8988T (cell line): ENCODE results near the gene PPA2.
"Not testable (repeated sequence)": the region's sequence is repeated elsewhere in the genome, so short reads cannot be mapped to it uniquely, and the experiment has no call there.

ENCODE experiments used
- DNase-seq: peaks from one replicate; pipeline ENCODE4 v3.0.0; 2011

Gene PPA2

GRCh38 chr4:105458001-105458400 is 15.9 kb downstream of the PPA2 start:
- no peak for DNase-seq

- no peak for DNase-seq
These were observed 17.9 kb downstream of the PPA2 start for GRCh38 chr4:105455998-105456397.

GRCh38 chr4:105455182-105455581 is 18.7 kb downstream of the PPA2 start:
- no peak for DNase-seq

- DNase-seq: no peak
These were observed 20.2 kb downstream of the PPA2 start for GRCh38 chr4:105453550-105454205.

GRCh38 chr4:105451346-105451745 is 22.5 kb downstream of the PPA2 start:
- no peak for DNase-seq

- no peak for DNase-seq
These were observed 33.0 kb downstream of the PPA2 start for GRCh38 chr4:105440890-105441289.

GRCh38 chr4:105437637-105438036 is 36.2 kb downstream of the PPA2 start:
- no peak for DNase-seq

- DNase-seq: no peak
These were observed 37.4 kb downstream of the PPA2 start for GRCh38 chr4:105436414-105436813.

- no peak for DNase-seq
These were observed 38.9 kb downstream of the PPA2 start for GRCh38 chr4:105434940-105435339.

- DNase-seq: no peak
These were observed 40.4 kb downstream of the PPA2 start for GRCh38 chr4:105433421-105433820.

GRCh38 chr4:105432438-105432837 is 41.4 kb downstream of the PPA2 start:
- DNase-seq: no peak

- DNase-seq: no peak
These were observed 43.1 kb downstream of the PPA2 start for GRCh38 chr4:105430811-105431210.

GRCh38 chr4:105426187-105426897 is 47.5 kb downstream of the PPA2 start:
- no peak for DNase-seq

- no peak for DNase-seq
These were observed 51.5 kb downstream of the PPA2 start for GRCh38 chr4:105422207-105422920.

GRCh38 chr4:105417624-105418023 is 56.2 kb downstream of the PPA2 start:
- DNase-seq: no peak

GRCh38 chr4:105415281-105415744 is 58.5 kb downstream of the PPA2 start:
- DNase-seq: no peak

GRCh38 chr4:105414316-105414715 is 59.5 kb downstream of the PPA2 start:
- no peak for DNase-seq

GRCh38 chr4:105409135-105409534 is 64.7 kb downstream of the PPA2 start:
- not testable (repeated sequence) for DNase-seq

- DNase-seq: no peak
These were observed 72.8 kb downstream of the PPA2 start for GRCh38 chr4:105400901-105401677.

GRCh38 chr4:105399532-105400161 is 74.2 kb downstream of the PPA2 start:
- no peak for DNase-seq

GRCh38 chr4:105392858-105393257 is 81.0 kb downstream of the PPA2 start:
- DNase-seq: no peak

GRCh38 chr4:105389167-105389566 is 84.7 kb downstream of the PPA2 start:
- DNase-seq: no peak

GRCh38 chr4:105387466-105387865 is 86.4 kb downstream of the PPA2 start:
- DNase-seq: no peak
